Mucosa of rectum (tissue), 2 donors: ENCODE results near the gene FAM181A.

Source experiments
- H3K27ac ChIP-seq, 2 donors: one replicate each; pipeline ENCODE4 v1.7.0; 2013; ENCODE audit warnings: inconsistent platforms in 2 of 2, low read depth in 2 of 2, low read length in 2 of 2
- H3K27me3 ChIP-seq, 2 donors: one replicate each; pipeline ENCODE4 v1.7.0; 2013; ENCODE audit warnings: low read length in 2 of 2; ENCODE audit not compliant: control insufficient read depth in 2 of 2, insufficient read depth in 2 of 2
- H3K36me3 ChIP-seq, 2 donors: one replicate each; pipeline ENCODE4 v1.7.0; 2013; ENCODE audit warnings: low read length in 2 of 2; ENCODE audit not compliant: control insufficient read depth in 2 of 2, insufficient read depth in 2 of 2
- H3K4me1 ChIP-seq, 2 donors: one replicate each; pipeline ENCODE4 v1.7.0; 2013; ENCODE audit warnings: low read length in 2 of 2, mild to moderate bottlenecking in 1 of 2; ENCODE audit not compliant: control insufficient read depth in 2 of 2, insufficient read depth in 2 of 2
- H3K4me3 ChIP-seq, 2 donors: one replicate each; pipeline ENCODE4 v1.7.0; 2013; ENCODE audit warnings: low read length in 2 of 2
- H3K9ac ChIP-seq, 2 donors: one replicate each; pipeline ENCODE4 v1.7.0; 2013; ENCODE audit warnings: low read length in 2 of 2, low read depth in 1 of 2, mild to moderate bottlenecking in 1 of 2
- H3K9me3 ChIP-seq, 2 donors: one replicate each; pipeline ENCODE4 v1.7.0; 2013; ENCODE audit warnings: low read length in 2 of 2; ENCODE audit not compliant: control insufficient read depth in 2 of 2
- donor health status: healthy.
- donor health status: Normal muscosa, but diverticular disease.

Gene FAM181A

DNA sequence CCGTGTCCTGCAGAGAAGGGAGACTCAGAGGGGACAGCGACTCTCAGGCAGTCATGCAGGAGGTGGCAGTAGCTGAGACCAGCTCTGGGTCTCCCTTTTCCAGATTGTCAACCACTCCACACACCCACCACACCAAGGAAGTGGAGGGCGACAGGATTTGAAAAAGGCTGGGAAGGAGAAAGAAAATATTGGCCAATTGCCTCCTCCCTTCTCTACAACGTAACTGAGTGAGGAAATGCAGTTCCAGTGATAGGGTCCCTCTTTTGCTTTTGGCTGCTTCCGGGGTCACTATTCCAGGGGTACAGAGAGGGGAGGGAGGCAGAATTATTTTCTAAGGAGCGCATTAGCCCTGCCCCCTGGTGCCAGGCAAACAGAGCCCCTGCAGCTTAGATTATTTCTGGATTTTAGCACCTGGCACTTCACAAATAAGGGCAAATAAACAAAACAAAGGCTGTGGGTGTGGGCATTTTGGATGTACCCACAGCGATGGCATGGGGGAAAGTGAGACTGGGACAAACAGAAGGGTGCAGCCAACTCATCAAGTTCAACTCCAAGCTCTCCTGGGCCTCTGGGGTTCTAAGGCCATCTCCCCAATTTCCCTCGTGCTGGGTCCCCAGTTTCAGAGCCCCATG, 28.8 kb downstream of the FAM181A start:
- peak overlapping the region; percentile 29 to 64 for H3K4me3 ChIP-seq
- H3K9me3 ChIP-seq: no peaks in the 10 kb centered on the region
- H3K27ac ChIP-seq: peak overlapping the region; percentile 56 to 88
- peaks cover 16 to 34% of the 10 kb centered on the region in 2 donors for H3K4me1 ChIP-seq
- no peaks in the 10 kb centered on the region for H3K27me3 ChIP-seq
- H3K36me3 ChIP-seq: peaks cover 0 to 8% of the 10 kb centered on the region in 2 donors
- H3K9ac ChIP-seq: peak overlapping the region in 1 of 2 donors; percentile 54

DNA sequence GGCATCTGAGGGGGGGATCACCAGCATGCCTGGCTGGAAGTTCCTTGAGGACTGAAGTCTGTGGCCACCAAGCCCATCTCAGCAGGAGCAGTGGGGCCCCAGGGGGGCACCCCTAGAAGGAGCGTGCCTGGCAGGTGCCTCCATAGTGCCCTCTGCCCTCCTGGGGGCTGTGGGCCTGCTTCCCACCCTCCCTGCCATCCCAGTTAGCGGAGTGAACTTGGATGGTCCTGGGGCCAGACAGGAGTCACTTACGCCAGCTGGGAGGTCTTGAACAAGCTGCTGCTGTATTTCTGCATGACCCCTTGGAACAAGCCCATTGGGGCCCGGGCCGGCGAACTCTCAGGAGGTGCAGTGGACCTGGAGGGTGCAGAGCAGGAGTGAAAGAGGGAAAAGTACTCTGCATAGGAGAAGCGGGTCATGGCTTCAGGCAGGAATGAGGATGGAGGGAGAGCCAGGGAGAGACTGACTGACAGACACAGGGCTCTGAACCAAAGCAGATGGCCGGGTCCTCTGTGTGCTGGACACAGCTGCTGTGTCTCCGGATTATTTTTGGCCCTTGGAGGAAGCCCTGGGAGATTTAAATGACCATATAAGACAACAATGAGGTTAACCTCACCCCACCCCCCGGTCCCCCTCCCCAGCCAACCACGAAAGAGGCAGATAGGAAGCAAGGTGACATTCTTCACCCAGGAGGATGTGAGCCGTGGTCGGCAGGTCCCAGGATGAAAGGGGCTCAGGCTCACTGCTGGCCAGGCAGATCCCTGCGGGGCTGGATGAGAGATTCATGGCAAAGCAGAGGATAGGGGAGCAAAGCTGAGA, 29.6 kb downstream of the FAM181A start:
- Histone ChIP-seq H3K9ac (peak overlapping the region in 1 of 2 donors; percentile 34), H3K4me1 (peaks cover 16 to 34% of the 10 kb centered on the region in 2 donors), H3K4me3 (peak overlapping the region in 1 of 2 donors; percentile 64), H3K36me3 (peaks cover 0 to 8% of the 10 kb centered on the region in 2 donors), H3K9me3 (no peaks in the 10 kb centered on the region), H3K27ac (peak overlapping the region; percentile 56 to 88), H3K27me3 (no peaks in the 10 kb centered on the region)

DNA sequence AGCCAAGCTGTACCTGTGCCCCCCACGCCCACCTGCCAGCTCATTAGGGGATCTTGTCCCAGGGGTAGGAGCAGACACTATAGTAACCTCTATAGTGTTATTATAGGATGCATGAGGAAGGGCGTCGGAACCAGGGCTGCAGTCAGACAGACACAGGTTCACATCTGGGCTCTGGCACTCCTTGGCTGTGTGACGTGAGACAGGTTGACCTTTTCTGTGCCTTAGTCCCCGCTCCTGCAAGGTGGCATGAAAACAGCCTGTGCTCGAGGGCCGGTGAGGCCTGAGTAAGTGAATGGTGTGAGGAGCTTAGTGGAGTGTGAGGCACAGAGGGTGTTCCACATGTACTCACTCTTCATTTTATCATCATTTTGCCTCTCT, 30.2 kb downstream of the FAM181A start:
- H3K9me3 ChIP-seq: no peaks in the 10 kb centered on the region
- H3K27me3 ChIP-seq: no peaks in the 10 kb centered on the region
- peak overlapping the region in 1 of 2 donors; percentile 14 for H3K4me3 ChIP-seq
- peaks cover 16 to 34% of the 10 kb centered on the region in 2 donors for H3K4me1 ChIP-seq
- H3K36me3 ChIP-seq: peaks cover 0 to 8% of the 10 kb centered on the region in 2 donors
- H3K9ac ChIP-seq: no peak overlapping the region
- peak overlapping the region; percentile 4 to 88 for H3K27ac ChIP-seq

- H3K27me3 ChIP-seq: no peaks in the 10 kb centered on the region
- peak overlapping the region in 1 of 2 donors; percentile 88 for H3K27ac ChIP-seq
- H3K4me1 ChIP-seq: peaks cover 16 to 32% of the 10 kb centered on the region in 2 donors
- H3K36me3 ChIP-seq: peaks cover 0 to 3% of the 10 kb centered on the region in 2 donors
- no peak overlapping the region for H3K9ac ChIP-seq
- no peaks in the 10 kb centered on the region for H3K9me3 ChIP-seq
- no peak overlapping the region for H3K4me3 ChIP-seq
These were observed 30.8 kb downstream of the FAM181A start for GRCh38 chr14:93957751-93958566.

- Histone ChIP-seq H3K27ac (peak overlapping the region in 1 of 2 donors; percentile 83), H3K9me3 (no peaks in the 10 kb centered on the region), H3K27me3 (no peaks in the 10 kb centered on the region), H3K36me3 (no peaks in the 10 kb centered on the region), H3K4me3 (peak overlapping the region in 1 of 2 donors; percentile 20), H3K9ac (peak overlapping the region in 1 of 2 donors; percentile 24), H3K4me1 (peaks cover 16 to 30% of the 10 kb centered on the region in 2 donors)
These were observed 31.6 kb downstream of the FAM181A start for GRCh38 chr14:93958567-93959238.

DNA sequence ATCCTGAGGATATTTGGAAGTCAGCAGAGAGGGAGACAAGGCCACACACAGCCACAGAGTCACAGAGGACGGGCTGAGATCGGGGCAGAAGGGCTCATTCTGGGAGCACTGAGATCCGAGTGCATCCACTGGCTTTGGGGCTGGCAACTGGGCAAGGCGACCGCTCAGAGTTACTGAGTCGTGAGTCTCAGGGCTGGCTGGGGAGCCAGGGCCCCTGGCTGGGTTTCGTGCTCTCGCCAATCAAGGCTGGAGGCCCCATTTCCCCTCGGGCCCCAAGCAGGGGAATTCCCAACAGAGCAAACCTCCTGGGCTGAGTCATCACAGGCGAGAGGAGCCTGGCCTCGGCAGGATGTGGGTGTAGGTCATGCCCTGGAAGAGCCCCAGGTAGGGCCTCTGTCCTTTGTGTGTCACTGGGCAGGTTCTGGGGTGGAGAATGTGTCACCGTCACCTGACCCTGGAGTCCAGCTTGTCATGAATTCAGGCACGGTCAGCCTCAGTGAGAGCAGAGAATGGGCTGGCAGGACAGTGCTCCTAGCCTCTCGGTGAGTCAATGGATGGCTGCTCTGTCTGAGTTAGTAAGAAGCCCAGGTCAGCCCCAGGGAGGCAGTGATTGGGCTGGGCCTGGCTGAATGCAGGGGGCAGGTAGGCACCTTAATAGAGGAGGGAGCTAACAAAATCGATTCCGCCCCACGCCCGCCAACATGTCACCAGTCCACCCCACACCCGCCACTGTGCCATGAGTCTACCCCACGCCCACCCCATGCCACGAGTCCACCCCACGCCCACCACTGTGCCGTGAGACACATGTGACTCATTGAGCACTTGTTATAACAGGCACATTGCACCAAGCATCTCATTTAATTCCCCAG, 32.3 kb downstream of the FAM181A start:
- Histone ChIP-seq H3K4me1 (peaks cover 16 to 38% of the 10 kb centered on the region in 2 donors), H3K36me3 (no peaks in the 10 kb centered on the region), H3K9ac (peak overlapping the region in 1 of 2 donors; percentile 24), H3K4me3 (peak overlapping the region in 1 of 2 donors; percentile 20), H3K9me3 (no peaks in the 10 kb centered on the region), H3K27ac (peak overlapping the region; percentile 30 to 83), H3K27me3 (no peaks in the 10 kb centered on the region)

- Histone ChIP-seq H3K4me1 (peaks cover 16 to 40% of the 10 kb centered on the region in 2 donors), H3K9ac (no peak overlapping the region), H3K4me3 (no peak overlapping the region), H3K27me3 (no peaks in the 10 kb centered on the region), H3K9me3 (no peaks in the 10 kb centered on the region), H3K27ac (peak overlapping the region; percentile 30 to 83), H3K36me3 (no peaks in the 10 kb centered on the region)
These were observed 32.9 kb downstream of the FAM181A start for GRCh38 chr14:93960108-93960475.

GRCh38 chr14:93960774-93961438, 33.8 kb downstream of the FAM181A start:
- Histone ChIP-seq H3K4me3 (no peak overlapping the region), H3K9me3 (no peaks in the 10 kb centered on the region), H3K9ac (no peak overlapping the region), H3K27me3 (no peaks in the 10 kb centered on the region), H3K4me1 (peaks cover 16 to 40% of the 10 kb centered on the region in 2 donors), H3K27ac (peak overlapping the region in 1 of 2 donors; percentile 52), H3K36me3 (no peaks in the 10 kb centered on the region)
